AG04449 (cell line): ENCODE results near the gene ALOX12B.
A peak's percentile ranks its signal among the peaks of the same experiment; 100 is the strongest.

Experiments
- CTCF ChIA-PET: fragments of 350-600 bp; formaldehyde crosslinking; extraction: SDS; loops from one replicate; lab custom pipeline; 2021; ENCODE audit warnings: antibody characterized with exemption; lab: Yijun Ruan, JAX
- POLR2A ChIA-PET: fragments of 400-600, 350-600 bp; formaldehyde crosslinking; extraction: SDS; loops from one replicate; lab custom pipeline; 2020; ENCODE audit warnings: antibody characterized with exemption, inconsistent platforms; lab: Yijun Ruan, JAX
- DNase-seq: peaks from one replicate; pipeline ENCODE4 v3.0.0-alpha.2; 2010; ENCODE audit warnings: low read depth, low spot score
- H3K4me3 ChIP-seq: 2 replicates; pipeline ENCODE4 v1.5.1; 2011; ENCODE audit warnings: low read depth, mild to moderate bottlenecking, control low read depth, low read length
- CTCF ChIP-seq: IDR thresholded peaks from one replicate; pipeline ENCODE4 v1.5.1; 2011; ENCODE audit warnings: mild to moderate bottlenecking, moderate library complexity, low read length, control low read depth, inconsistent platforms; ENCODE audit not compliant: insufficient read depth; ENCODE audit errors: missing control alignments

The ALOX12B gene

GRCh38 chr17:8126491-8127066, 39.1 kb upstream of the ALOX12B start:
- ChIA-PET CTCF (interaction anchor here (0.9 to 4.2 kb wide), 9 partner anchors 8 to 174 kb away, joined by 3 to 49 read pairs (median 4); partner anchors contain the start of gene ALOXE3), POLR2A (no interaction called here)
- peak overlapping the region; percentile 77 for H3K4me3 ChIP-seq
- no peak for DNase-seq
- no peak for TF ChIP-seq CTCF

GRCh38 chr17:8125947-8126490, 38.5 kb upstream of the ALOX12B start:
- no peak for DNase-seq
- TF ChIP-seq CTCF, result no peak
- peak overlapping the region; percentile 77 for H3K4me3 ChIP-seq
- CTCF ChIA-PET, result interaction anchor here (0.9 to 4.2 kb wide), 6 partner anchors 9 to 174 kb away, joined by 3 to 49 read pairs (median 4); no protein-coding TSS in a partner anchor
- POLR2A ChIA-PET, result no interaction called here

- ChIA-PET POLR2A (interaction anchor here (0.9 to 1.3 kb wide), 2 partner anchors 27 to 61 kb away, joined by 3 to 4 read pairs; partner anchors contain the start of gene PER1), CTCF (interaction anchor here (0.6 to 4.2 kb wide), 7 partner anchors 10 to 112 kb away, joined by 3 to 49 read pairs (median 5); partner anchors contain the start of gene VAMP2)
- peak overlapping the region; percentile 77 for H3K4me3 ChIP-seq
- no peak for TF ChIP-seq CTCF
- no peak for DNase-seq
Observed at GRCh38 chr17:8125154-8125946, 37.8 kb upstream of the ALOX12B start.

- TF ChIP-seq CTCF, result no peak
- DNase-seq, result no peak
- H3K4me3 ChIP-seq, result peak overlapping the region; percentile 77
- ChIA-PET POLR2A (interaction anchor here (0.9 to 1.3 kb wide), 4 partner anchors 27 to 61 kb away, joined by 3 to 5 read pairs (median 4); partner anchors contain the start of gene PER1), CTCF (interaction anchor here (0.6 to 3.9 kb wide), 7 partner anchors 9 to 113 kb away, joined by 3 to 41 read pairs (median 4); partner anchors contain the start of gene VAMP2)
Observed at GRCh38 chr17:8124350-8125153, 37.0 kb upstream of the ALOX12B start.

GRCh38 chr17:8123695-8124349, 36.3 kb upstream of the ALOX12B start, which contains the start of gene HES7:
Gene HES7, minus strand, starts transcription at chr17:8124106. Its CDS starts 22 bp downstream, at chr17:8124084.
- ChIA-PET CTCF (interaction anchor here (0.8 to 3.9 kb wide), 7 partner anchors 9 to 98 kb away, joined by 3 to 41 read pairs (median 5); partner anchors contain the start of gene VAMP2), POLR2A (interaction anchor here (0.9 to 1.3 kb wide), 4 partner anchors 28 to 62 kb away, joined by 3 to 5 read pairs (median 4); partner anchors contain the start of gene PER1)
- no peak for DNase-seq
- H3K4me3 ChIP-seq, result peak within 1 kb of the TSS; percentile 77
- TF ChIP-seq CTCF, result no peak
